Endothelial cell of umbilical vein (primary cell): Measurements from ENCODE around the gene LRRC71. TPM values are rescaled to one million over a fixed set of nuclear protein-coding genes. Genes with fewer than 3 reads are reported as not detected.

Source experiments
- BruUV-seq: library from RNA; stranded (reverse); fragments of 400-500 nt; replicated peaks from 2 replicates; lab custom pipeline; 2021; lab: Mats Ljungman, UMichigan
- CTCF ChIA-PET: fragments of 300-600, 350-600 bp; sonication (Branson Sonifier 250); formaldehyde crosslinking; loops from one replicate; lab custom pipeline; 2021; ENCODE audit warnings: antibody characterized with exemption, inconsistent platforms; lab: Charles Lee
- POLR2A ChIA-PET: fragments of 300-600, 350-600 bp; sonication (Branson Sonifier 250); formaldehyde crosslinking; loops from one replicate; lab custom pipeline; 2021; ENCODE audit warnings: antibody characterized with exemption, inconsistent platforms; lab: Charles Lee
- DNase-seq: peaks from one replicate; pipeline ENCODE4 v3.0.0-alpha.2; 2011; ENCODE audit warnings: low read depth, low spot score
- FAIRE-seq: peaks from 2 replicates; lab custom pipeline; 2011; peaks lifted over from hg19 to GRCh38; lab: Jason Lieb, UNC
- H2AFZ ChIP-seq: 2 replicates; pipeline ENCODE4 v1.6.0; 2012; ENCODE audit warnings: low read depth, low read length, control low read depth, inconsistent platforms
- H3K27ac ChIP-seq: 2 replicates; pipeline ENCODE4 v1.5.1; 2011; ENCODE audit warnings: low read depth, mild to moderate bottlenecking, control low read depth, low read length, moderate library complexity; ENCODE audit not compliant: insufficient read depth
- H3K27me3 ChIP-seq, 2 experiments: 2 replicates each; pipeline versions ENCODE4 v1.6.0 to v1.6.1; 2011; ENCODE audit warnings: low read length in 2 of 2, mixed read lengths in 1 of 2; ENCODE audit not compliant: control insufficient read depth in 2 of 2, insufficient read depth in 2 of 2
- H3K36me3 ChIP-seq, 2 experiments: 2 replicates in 1 of 2; 3 replicates in 1 of 2; pipeline ENCODE4 v1.5.1; 2011; ENCODE audit warnings: low read length in 2 of 2, mild to moderate bottlenecking in 1 of 2, moderate library complexity in 1 of 2; ENCODE audit not compliant: control insufficient read depth in 2 of 2, insufficient read depth in 2 of 2; ENCODE audit errors: extremely low read depth in 1 of 2
- H3K4me1 ChIP-seq: 3 replicates; pipeline ENCODE4 v1.5.1; 2011; ENCODE audit warnings: mild to moderate bottlenecking, low read length; ENCODE audit not compliant: control insufficient read depth, insufficient read depth; ENCODE audit errors: extremely low read depth
- H3K4me2 ChIP-seq: 2 replicates; pipeline ENCODE4 v1.6.1; 2011; ENCODE audit warnings: low read length, control low read depth, mixed read lengths; ENCODE audit not compliant: insufficient read depth
- H3K4me3 ChIP-seq, 3 experiments: fragments of 200-600 bp in 1 of 3; sonication (generic), shearing (Covaris generic) in 1 of 3; replicated peaks in 1 of 3; 2 replicates each; pipeline ENCODE4 v1.5.1; 2011 to 2016; ENCODE audit warnings: control low read depth in 3 of 3, low read length in 3 of 3, mild to moderate bottlenecking in 2 of 3, inconsistent platforms in 1 of 3, low read depth in 1 of 3, moderate library complexity in 1 of 3; ENCODE audit not compliant: insufficient read depth in 1 of 3
- H3K79me2 ChIP-seq: 2 replicates; pipeline ENCODE4 v1.6.0; 2012; ENCODE audit warnings: low read length, inconsistent platforms; ENCODE audit not compliant: control insufficient read depth, insufficient read depth
- H3K9ac ChIP-seq: replicated peaks from 2 replicates; pipeline ENCODE3; 2011; ENCODE audit warnings: low read length, control low read depth; ENCODE audit not compliant: insufficient read depth; ENCODE audit errors: extremely low read depth
- H3K9me1 ChIP-seq: replicated peaks from 3 replicates; pipeline ENCODE4 v1.6.0; 2011; ENCODE audit warnings: mild to moderate bottlenecking, low read length; ENCODE audit not compliant: control insufficient read depth, insufficient read depth; ENCODE audit errors: extremely low read depth
- H3K9me3 ChIP-seq: replicated peaks from 2 replicates; pipeline ENCODE4 v1.5.1; 2012; ENCODE audit warnings: low read length, inconsistent platforms; ENCODE audit not compliant: control insufficient read depth, insufficient read depth
- H4K20me1 ChIP-seq: replicated peaks from 2 replicates; pipeline ENCODE3; 2011; ENCODE audit warnings: mild to moderate bottlenecking, low read length; ENCODE audit not compliant: control insufficient read depth, insufficient read depth; ENCODE audit errors: extremely low read depth
- EZH2 ChIP-seq: IDR thresholded peaks from 2 replicates; pipeline ENCODE4 v1.6.1; 2012; ENCODE audit warnings: borderline replicate concordance, low read depth, mild to moderate bottlenecking, moderate library complexity, low read length, inconsistent platforms; ENCODE audit not compliant: severe bottlenecking
- FOS ChIP-seq: IDR thresholded peaks from 2 replicates; pipeline ENCODE4 v1.6.1; 2011; ENCODE audit warnings: mild to moderate bottlenecking, low read length, moderate library complexity, borderline replicate concordance; ENCODE audit not compliant: insufficient read depth
- GATA2 ChIP-seq: IDR thresholded peaks from 2 replicates; pipeline ENCODE4 v1.7.0; 2011; ENCODE audit warnings: low read depth, mild to moderate bottlenecking, moderate library complexity, mixed read lengths, low read length; ENCODE audit not compliant: insufficient read length, insufficient read depth
- JUN ChIP-seq: IDR thresholded peaks from 2 replicates; pipeline ENCODE4 v1.6.1; 2011; ENCODE audit warnings: borderline replicate concordance, low read depth; ENCODE audit not compliant: insufficient read length, insufficient read depth
- MYC ChIP-seq: IDR thresholded peaks from one replicate; pipeline ENCODE4 v1.6.1; 2011; ENCODE audit warnings: mild to moderate bottlenecking, low read depth, low read length
- POLR2A ChIP-seq: IDR thresholded peaks from 2 replicates; pipeline ENCODE4 v1.6.1; 2012; ENCODE audit warnings: low read depth, mild to moderate bottlenecking, control low read depth, low read length
- POLR2AphosphoS5 ChIP-seq: IDR thresholded peaks from 2 replicates; pipeline ENCODE4 v1.6.1; 2012; ENCODE audit warnings: low read depth, mild to moderate bottlenecking, control low read depth, low read length, moderate library complexity; ENCODE audit not compliant: insufficient read depth
- dilution Hi-C: fragments of 300-500 bp; cut with MboI; formaldehyde crosslinking; loops from one replicate; pipeline ENCODE4 v1.15.0; 2019; ENCODE audit warnings: low sequenced_read_pairs; ENCODE audit not compliant: extremely low pct_ligation_motif_present
- intact Hi-C: fragments of 100-400 bp; cut with micrococcal nuclease; formaldehyde crosslinking; loops from one replicate; pipeline ENCODE4 v1.10.0; 2022
- polyA plus RNA-seq, 4 experiments: library from polyadenylated mRNA; depleted of rRNA in 3 of 4; stranded (reverse) in 3 of 4; unstranded in 1 of 4; fragments of >200 nt; gene quantifications; 2 replicates each; pipeline versions ENCODE4 v1.2.1 to v1.2.3, GENCODE V29; 2011 to 2012; ENCODE audit warnings: missing spikeins in 1 of 4
- total RNA-seq: library from RNA; stranded (reverse); gene quantifications from 2 replicates; pipeline ENCODE4 v1.2.3, GENCODE V29; 2021
- TF ChIP-seq, protein P1 (sequence below), 2 donors: IDR thresholded peaks; 1 replicate in 1 of 2; 2 replicates in 1 of 2; pipeline ENCODE4 v1.5.1; 2011; ENCODE audit warnings: low read length in 2 of 2, mild to moderate bottlenecking in 2 of 2, moderate library complexity in 2 of 2, control low read depth in 1 of 2, inconsistent platforms in 1 of 2, low read depth in 1 of 2; ENCODE audit not compliant: insufficient read depth in 1 of 2; ENCODE audit errors: extremely low read depth in 1 of 2
- TF ChIP-seq, protein P2 (sequence below): IDR thresholded peaks from 2 replicates; pipeline ENCODE4 v1.6.1; 2011; ENCODE audit not compliant: insufficient read depth, insufficient read length

The LRRC71 gene
- total and polyA plus RNA-seq, 2 donors (not counting 3 experiments of a cell fraction or from before 2014, with no cell fraction given) = 0.35 to 0.66 TPM

DNA sequence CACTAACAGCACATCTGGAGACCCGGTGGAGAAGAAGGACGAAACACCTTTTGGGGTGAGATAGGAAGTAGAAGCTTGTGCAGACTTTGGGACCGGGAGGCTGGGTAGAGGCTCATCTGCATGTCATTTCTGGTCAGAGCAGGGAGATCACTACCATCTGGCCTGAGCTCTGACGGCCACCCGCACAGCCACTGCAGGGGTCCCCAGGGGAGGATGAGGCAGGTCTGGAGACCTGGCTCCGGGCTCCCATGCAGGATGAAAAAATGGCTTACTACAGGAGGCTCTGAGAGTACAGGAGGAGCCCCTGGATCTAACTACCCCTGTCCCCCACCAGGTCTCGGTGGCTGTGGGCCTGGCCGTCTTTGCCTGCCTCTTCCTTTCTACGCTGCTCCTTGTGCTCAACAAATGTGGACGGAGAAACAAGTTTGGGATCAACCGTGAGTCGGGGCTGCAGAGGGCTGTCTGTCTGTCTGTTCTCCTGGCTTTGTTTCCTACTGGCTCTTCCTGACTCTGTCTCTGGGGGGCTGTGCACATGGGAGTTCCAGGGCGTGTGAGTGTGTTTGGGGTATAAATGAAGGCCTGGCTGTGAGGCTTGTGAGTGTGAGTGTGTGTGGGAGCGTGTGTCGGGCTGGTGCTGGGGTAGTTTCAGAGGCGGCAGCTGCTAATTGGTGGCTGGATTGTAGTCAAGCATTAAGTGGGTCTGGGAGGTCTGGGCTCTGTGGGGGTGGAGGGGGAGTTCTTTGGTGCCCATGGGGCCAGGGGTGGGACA, 45.7 kb upstream of the LRRC71 start:
- peaks cover 4 to 12% of the 10 kb centered on the region in 2 experiments for H3K27me3 ChIP-seq
- H3K4me1 ChIP-seq = peaks cover 17% of the 10 kb centered on the region
- no peaks in the 10 kb centered on the region for H3K36me3 ChIP-seq
- H2AFZ ChIP-seq = no peak overlapping the region
- no peak overlapping the region for H3K9ac ChIP-seq
- ChIA-PET POLR2A (no interaction called here), CTCF (interaction anchor here (1.0 to 2.2 kb wide), 4 partner anchors 15 to 149 kb away, joined by 4 to 9 read pairs (median 8); partner anchors contain the start of genes INSRR and NTRK1)
- no peak overlapping the region for H3K4me3 ChIP-seq
- FAIRE-seq = no peak
- H3K9me3 ChIP-seq = no peaks in the 10 kb centered on the region
- no peaks in the 10 kb centered on the region for H3K9me1 ChIP-seq
- no peaks in the 10 kb centered on the region for H4K20me1 ChIP-seq
- DNase-seq = no peak
- H3K27ac ChIP-seq = no peak overlapping the region
- no peaks in the 10 kb centered on the region for H3K79me2 ChIP-seq
- TF ChIP-seq MYC = no peak
- TF ChIP-seq, protein P1, sequence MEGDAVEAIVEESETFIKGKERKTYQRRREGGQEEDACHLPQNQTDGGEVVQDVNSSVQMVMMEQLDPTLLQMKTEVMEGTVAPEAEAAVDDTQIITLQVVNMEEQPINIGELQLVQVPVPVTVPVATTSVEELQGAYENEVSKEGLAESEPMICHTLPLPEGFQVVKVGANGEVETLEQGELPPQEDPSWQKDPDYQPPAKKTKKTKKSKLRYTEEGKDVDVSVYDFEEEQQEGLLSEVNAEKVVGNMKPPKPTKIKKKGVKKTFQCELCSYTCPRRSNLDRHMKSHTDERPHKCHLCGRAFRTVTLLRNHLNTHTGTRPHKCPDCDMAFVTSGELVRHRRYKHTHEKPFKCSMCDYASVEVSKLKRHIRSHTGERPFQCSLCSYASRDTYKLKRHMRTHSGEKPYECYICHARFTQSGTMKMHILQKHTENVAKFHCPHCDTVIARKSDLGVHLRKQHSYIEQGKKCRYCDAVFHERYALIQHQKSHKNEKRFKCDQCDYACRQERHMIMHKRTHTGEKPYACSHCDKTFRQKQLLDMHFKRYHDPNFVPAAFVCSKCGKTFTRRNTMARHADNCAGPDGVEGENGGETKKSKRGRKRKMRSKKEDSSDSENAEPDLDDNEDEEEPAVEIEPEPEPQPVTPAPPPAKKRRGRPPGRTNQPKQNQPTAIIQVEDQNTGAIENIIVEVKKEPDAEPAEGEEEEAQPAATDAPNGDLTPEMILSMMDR (IDR thresholded peaks at IDR 0.05; ENCODE audit: extremely low read depth in 1 of 2, insufficient read depth in 1 of 2, low read depth in 1 of 2, low read length in 2 of 2) = no peak
- TF ChIP-seq POLR2AphosphoS5 = no peak
- TF ChIP-seq, protein P2, sequence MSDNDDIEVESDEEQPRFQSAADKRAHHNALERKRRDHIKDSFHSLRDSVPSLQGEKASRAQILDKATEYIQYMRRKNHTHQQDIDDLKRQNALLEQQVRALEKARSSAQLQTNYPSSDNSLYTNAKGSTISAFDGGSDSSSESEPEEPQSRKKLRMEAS = no peak
- TF ChIP-seq EZH2 = no peak
- no peak for TF ChIP-seq GATA2
- TF ChIP-seq FOS = no peak
- TF ChIP-seq JUN = no peak
- TF ChIP-seq POLR2A = no peak
- no peak overlapping the region for H3K4me2 ChIP-seq
- intact Hi-C loops = no loop called here
- dilution Hi-C loops = no loop called here
- BruUV-seq = no TSS peak
